ENCODE data around the gene PRDX5.

- no peak for TF ChIP-seq POLR2A (IDR thresholded peaks at IDR 0.05; ENCODE audit: low read depth, low read length)
- TF ChIP-seq CTCF (IDR thresholded peaks at IDR 0.05 in 2 of 3, conservative IDR thresholded peaks at IDR 0.05 in 1 of 3; ENCODE audit: control insufficient read depth in 2 of 3, extremely low read depth in 1 of 3, insufficient read depth in 1 of 3, low read depth in 3 of 3, low read length in 3 of 3), result no peak
- TF ChIP-seq USF1 (IDR thresholded peaks at IDR 0.05; ENCODE audit: borderline replicate concordance, extremely low read length, insufficient read depth, low read depth, low read length), result no peak
- no peak for TF ChIP-seq E2F4 (IDR thresholded peaks at IDR 0.05; ENCODE audit: low read depth, low read length)
- no peak for TF ChIP-seq SUPT20H (IDR thresholded peaks at IDR 0.05; ENCODE audit: borderline replicate concordance, control insufficient read depth, low read depth, low read length)
- no peak for TF ChIP-seq JUND (IDR thresholded peaks at IDR 0.05; ENCODE audit: low read depth, low read length)
- no peak for TF ChIP-seq EZH2 (IDR thresholded peaks at IDR 0.05; ENCODE audit: borderline replicate concordance, control insufficient read depth, low read depth, low read length)
- no peak for TF ChIP-seq SP1 (IDR thresholded peaks at IDR 0.05; ENCODE audit: low read depth, low read length)
- TF ChIP-seq ATF2 (IDR thresholded peaks at IDR 0.05; ENCODE audit: low read length), result no peak
- no peak for TF ChIP-seq CHD2 (IDR thresholded peaks at IDR 0.05; ENCODE audit: borderline replicate concordance, low read depth, low read length)
- no peak for TF ChIP-seq SREBF1 (IDR thresholded peaks at IDR 0.05; ENCODE audit: low read length)
- TF ChIP-seq RFX5 (IDR thresholded peaks at IDR 0.05; ENCODE audit: low read depth, low read length), result no peak
- TF ChIP-seq POLR2AphosphoS5 (IDR thresholded peaks at IDR 0.05; ENCODE audit: low read length), result no peak
- no peak for TF ChIP-seq BCLAF1 (IDR thresholded peaks at IDR 0.05)
Observed at GRCh38 chr11:64304032-64304315, 13.9 kb upstream of the PRDX5 start.

Data from GM12878 (cell line).